ENCODE measurements around the gene SEPTIN8.

DNA sequence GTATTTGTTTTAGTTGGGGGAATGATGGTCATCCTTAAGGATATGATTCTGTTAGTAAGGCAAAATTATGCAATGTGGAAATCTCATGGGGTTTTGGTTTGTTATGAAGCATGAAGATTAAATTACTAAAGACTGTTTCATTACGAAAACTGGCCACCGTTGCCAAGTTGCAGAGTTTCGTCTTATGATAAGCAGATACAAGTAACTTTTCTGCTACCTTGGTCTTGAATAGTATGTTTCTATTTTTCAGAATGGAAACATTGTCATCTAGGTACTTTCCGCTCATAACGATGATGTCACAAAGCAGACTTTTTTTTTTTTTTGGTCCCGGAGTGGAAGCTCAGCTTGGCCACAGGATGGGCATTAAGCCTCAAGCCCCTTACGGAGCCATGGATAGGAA lies 25.6 kb downstream of the SEPTIN8 start:
- TF ChIP-seq POLR2A (IDR thresholded peaks at IDR 0.05): no peak
- TF ChIP-seq, protein P1, sequence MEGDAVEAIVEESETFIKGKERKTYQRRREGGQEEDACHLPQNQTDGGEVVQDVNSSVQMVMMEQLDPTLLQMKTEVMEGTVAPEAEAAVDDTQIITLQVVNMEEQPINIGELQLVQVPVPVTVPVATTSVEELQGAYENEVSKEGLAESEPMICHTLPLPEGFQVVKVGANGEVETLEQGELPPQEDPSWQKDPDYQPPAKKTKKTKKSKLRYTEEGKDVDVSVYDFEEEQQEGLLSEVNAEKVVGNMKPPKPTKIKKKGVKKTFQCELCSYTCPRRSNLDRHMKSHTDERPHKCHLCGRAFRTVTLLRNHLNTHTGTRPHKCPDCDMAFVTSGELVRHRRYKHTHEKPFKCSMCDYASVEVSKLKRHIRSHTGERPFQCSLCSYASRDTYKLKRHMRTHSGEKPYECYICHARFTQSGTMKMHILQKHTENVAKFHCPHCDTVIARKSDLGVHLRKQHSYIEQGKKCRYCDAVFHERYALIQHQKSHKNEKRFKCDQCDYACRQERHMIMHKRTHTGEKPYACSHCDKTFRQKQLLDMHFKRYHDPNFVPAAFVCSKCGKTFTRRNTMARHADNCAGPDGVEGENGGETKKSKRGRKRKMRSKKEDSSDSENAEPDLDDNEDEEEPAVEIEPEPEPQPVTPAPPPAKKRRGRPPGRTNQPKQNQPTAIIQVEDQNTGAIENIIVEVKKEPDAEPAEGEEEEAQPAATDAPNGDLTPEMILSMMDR (IDR thresholded peaks at IDR 0.05): no peak
